Endothelial cell (in vitro differentiated cells): ENCODE data around the gene PTP4A1. TPM values are rescaled to one million over a fixed set of nuclear protein-coding genes. Genes with fewer than 3 reads are reported as not detected.
A peak's percentile ranks its signal among the peaks of the same experiment; 100 is the strongest.
"Not testable (repeated sequence)": the region's sequence is repeated elsewhere in the genome, so short reads cannot be mapped to it uniquely, and the experiment has no call there.

Experiments used
- DNase-seq: peaks from one replicate; pipeline ENCODE4 v3.0.0; 2021; ENCODE audit warnings: low spot score
- H3K27ac Mint-ChIP-seq: one replicate; pipeline ENCODE4 v1.8.0; 2021; ENCODE audit warnings: mixed read lengths, inconsistent platforms; ENCODE audit not compliant: unreplicated experiment
- H3K27me3 Mint-ChIP-seq: one replicate; pipeline ENCODE4 v1.8.0; 2021; ENCODE audit warnings: mild to moderate bottlenecking, moderate library complexity, mixed read lengths, inconsistent platforms; ENCODE audit not compliant: unreplicated experiment
- H3K36me3 Mint-ChIP-seq: one replicate; pipeline ENCODE4 v1.8.0; 2021; ENCODE audit warnings: mild to moderate bottlenecking, low read depth, mixed read lengths, inconsistent platforms; ENCODE audit not compliant: unreplicated experiment
- H3K4me1 Mint-ChIP-seq: one replicate; pipeline ENCODE4 v1.8.0; 2021; ENCODE audit warnings: mild to moderate bottlenecking, mixed read lengths, inconsistent platforms; ENCODE audit not compliant: unreplicated experiment
- H3K4me3 Mint-ChIP-seq: one replicate; pipeline ENCODE4 v1.8.0; 2021; ENCODE audit warnings: mild to moderate bottlenecking, mixed read lengths, inconsistent platforms; ENCODE audit not compliant: unreplicated experiment
- H3K9me3 Mint-ChIP-seq: one replicate; pipeline ENCODE4 v1.8.0; 2021; ENCODE audit warnings: mixed read lengths, inconsistent platforms; ENCODE audit not compliant: unreplicated experiment
- total RNA-seq: library from RNA; stranded (reverse); fragmentation: NEBNext Ultra II Directional; extraction: Animal tissue kit (Norgen Biotek cat#: 25700); gene quantifications from one replicate; pipeline ENCODE4 v1.2.1, GENCODE V29; 2021; ENCODE audit not compliant: unreplicated experiment
- TF ChIP-seq, protein P1 (sequence below): fragments of 200-600 bp; sonication (generic); IDR thresholded peaks from one replicate; pipeline ENCODE4 v1.5.0; 2021; ENCODE audit warnings: antibody characterized with exemption; ENCODE audit not compliant: unreplicated experiment

Gene PTP4A1
- total RNA-seq, 1 donor from 2014 or later = 58.6 TPM

DNA sequence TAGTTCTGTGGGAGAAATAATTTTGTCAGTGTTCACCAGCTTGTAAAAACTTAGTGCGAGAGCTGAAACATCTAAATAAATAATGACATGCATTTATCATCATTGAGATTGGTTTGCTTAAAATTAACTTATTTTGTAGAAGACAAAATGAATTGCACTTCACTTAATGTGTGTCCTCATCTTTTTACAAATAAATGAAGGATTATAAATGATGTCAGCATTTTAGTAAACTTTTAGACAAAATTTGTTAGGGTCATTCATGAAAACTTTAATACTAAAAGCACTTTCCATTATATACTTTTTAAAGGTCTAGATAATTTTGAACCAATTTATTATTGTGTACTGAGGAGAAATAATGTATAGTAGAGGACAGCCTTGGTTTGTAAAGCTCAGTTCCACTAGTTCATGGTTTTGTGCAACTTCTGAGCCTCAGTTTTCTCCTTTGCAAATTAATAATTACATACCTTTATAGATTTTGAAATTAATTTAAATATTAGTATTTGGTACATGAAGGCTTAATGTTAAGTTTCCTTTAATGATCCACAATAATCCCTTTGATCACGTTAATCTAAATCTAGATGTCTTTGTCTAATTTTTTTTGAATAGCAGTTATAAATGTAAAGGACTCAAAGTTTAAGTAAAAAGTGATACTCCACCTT, 9.2 kb downstream of the PTP4A1 start:
- no peak for DNase-seq
- no peak overlapping the region for H3K4me3 Mint-ChIP-seq
- peak overlapping the region; percentile 3 for H3K27ac Mint-ChIP-seq
- no peaks in the 10 kb centered on the region for H3K4me1 Mint-ChIP-seq
- TF ChIP-seq, protein P1, sequence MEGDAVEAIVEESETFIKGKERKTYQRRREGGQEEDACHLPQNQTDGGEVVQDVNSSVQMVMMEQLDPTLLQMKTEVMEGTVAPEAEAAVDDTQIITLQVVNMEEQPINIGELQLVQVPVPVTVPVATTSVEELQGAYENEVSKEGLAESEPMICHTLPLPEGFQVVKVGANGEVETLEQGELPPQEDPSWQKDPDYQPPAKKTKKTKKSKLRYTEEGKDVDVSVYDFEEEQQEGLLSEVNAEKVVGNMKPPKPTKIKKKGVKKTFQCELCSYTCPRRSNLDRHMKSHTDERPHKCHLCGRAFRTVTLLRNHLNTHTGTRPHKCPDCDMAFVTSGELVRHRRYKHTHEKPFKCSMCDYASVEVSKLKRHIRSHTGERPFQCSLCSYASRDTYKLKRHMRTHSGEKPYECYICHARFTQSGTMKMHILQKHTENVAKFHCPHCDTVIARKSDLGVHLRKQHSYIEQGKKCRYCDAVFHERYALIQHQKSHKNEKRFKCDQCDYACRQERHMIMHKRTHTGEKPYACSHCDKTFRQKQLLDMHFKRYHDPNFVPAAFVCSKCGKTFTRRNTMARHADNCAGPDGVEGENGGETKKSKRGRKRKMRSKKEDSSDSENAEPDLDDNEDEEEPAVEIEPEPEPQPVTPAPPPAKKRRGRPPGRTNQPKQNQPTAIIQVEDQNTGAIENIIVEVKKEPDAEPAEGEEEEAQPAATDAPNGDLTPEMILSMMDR = no peak
- H3K9me3 Mint-ChIP-seq = no peaks in the 10 kb centered on the region
- H3K36me3 Mint-ChIP-seq = peaks cover 10% of the 10 kb centered on the region
- H3K27me3 Mint-ChIP-seq = no peaks in the 10 kb centered on the region

DNA sequence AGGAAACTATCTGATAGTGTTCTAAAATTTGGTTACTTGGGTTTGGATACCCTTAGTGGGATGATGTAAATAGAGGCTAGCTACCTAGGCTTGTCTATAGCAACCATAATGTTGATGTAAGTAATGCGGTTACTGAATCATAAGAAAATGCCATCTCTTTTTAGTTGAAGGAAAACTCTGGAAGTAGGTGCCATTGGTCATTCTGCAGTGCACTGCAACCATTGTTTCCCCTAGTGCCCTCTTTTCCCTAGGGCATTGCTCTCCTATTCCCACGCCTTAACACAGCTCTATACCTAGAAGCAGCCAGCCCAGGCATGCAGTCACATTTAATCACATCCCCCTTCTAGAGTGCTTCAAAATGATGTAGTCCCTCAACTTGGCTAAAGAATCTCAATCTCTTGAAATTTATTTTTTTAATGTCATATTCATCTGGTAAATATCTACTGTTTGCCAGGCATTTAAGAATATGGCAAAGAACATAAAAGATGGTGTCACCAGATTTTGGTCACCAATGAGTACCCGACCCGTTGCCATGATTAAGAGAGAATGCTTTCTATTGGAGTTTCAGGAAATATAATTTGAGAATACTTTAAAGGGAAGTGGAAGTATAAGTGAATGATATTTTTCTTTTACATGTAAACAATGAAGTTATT, 10.4 kb downstream of the PTP4A1 start:
- Mint-ChIP-seq H3K9me3 (no peaks in the 10 kb centered on the region), H3K36me3 (peaks cover 10% of the 10 kb centered on the region), H3K4me3 (no peak overlapping the region), H3K27ac (no peak overlapping the region), H3K27me3 (peaks cover 1% of the 10 kb centered on the region), H3K4me1 (no peaks in the 10 kb centered on the region)
- no peak for DNase-seq
- TF ChIP-seq, protein P1 = no peak

DNA sequence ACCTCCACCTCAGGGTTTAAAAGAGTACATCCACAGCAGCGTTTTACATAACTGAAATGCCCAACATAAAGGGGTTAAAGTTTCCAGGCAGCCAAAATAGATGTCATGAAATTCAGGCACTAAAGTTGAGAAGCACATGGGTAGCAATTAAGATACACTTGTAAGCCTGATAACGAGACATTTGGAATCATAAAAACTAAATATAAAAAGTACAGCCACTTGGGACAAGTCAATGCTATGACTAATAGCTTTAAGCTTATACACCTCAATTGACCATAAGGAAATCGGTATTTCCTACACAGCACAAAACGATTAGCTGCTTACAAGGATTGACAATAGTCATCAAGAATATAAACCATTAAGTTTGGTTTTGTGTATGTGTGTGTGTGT, 11.8 kb downstream of the PTP4A1 start:
- Mint-ChIP-seq H3K27ac (no peak overlapping the region), H3K36me3 (peaks cover 10% of the 10 kb centered on the region), H3K27me3 (peaks cover 1% of the 10 kb centered on the region), H3K4me1 (no peaks in the 10 kb centered on the region), H3K4me3 (no peak overlapping the region), H3K9me3 (no peaks in the 10 kb centered on the region)
- TF ChIP-seq, protein P1 = no peak
- DNase-seq = no peak

DNA sequence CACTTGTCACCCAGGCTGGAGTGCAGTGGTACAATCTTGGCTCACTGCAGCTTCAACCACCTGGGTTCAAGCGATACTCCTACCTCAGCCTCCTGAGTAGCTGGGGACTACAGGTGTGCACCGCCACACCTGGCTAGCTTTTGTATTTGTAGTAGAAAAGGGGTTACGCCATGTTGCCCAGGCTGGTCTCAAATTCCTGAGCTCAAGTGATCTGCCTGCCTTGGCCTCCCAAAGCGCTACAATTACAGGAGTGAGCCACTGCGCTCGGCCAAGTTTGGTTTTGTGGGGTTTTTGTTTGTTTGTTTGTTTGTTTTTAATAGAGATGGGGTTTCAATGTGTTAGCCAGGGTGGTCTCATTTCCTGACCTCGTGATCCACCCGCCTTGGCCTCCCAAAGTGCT, 12.3 kb downstream of the PTP4A1 start:
- peaks cover 1% of the 10 kb centered on the region for H3K27me3 Mint-ChIP-seq

DNA sequence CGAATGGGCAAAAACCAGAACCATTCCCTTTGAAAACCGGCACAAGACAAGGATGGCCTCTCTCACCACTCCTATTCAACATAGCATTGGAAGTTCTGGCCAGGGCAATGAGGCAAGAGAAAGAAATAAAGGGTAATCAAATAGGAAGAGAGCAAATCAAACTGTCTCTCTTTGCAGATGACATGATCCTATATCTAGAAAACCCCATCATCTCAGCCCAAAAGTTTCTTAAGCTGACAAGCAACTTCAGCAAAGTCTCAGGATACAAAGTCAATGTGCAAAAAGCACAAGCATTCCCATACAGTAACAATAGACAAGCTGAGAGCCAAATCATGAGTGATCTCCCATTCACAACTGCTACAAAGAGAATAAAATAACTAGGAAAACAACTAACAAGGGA, 13.4 kb downstream of the PTP4A1 start:
- not testable (repeated sequence) for H3K9me3 Mint-ChIP-seq, H3K4me1 Mint-ChIP-seq, H3K27me3 Mint-ChIP-seq, H3K36me3 Mint-ChIP-seq, H3K4me3 Mint-ChIP-seq, DNase-seq, H3K27ac Mint-ChIP-seq

More for the DNA sequence above, 12.3 kb downstream of the PTP4A1 start:
- Mint-ChIP-seq H3K27ac (no peak overlapping the region), H3K36me3 (peaks cover 10% of the 10 kb centered on the region), H3K4me3 (no peak overlapping the region), H3K4me1 (no peaks in the 10 kb centered on the region), H3K9me3 (no peaks in the 10 kb centered on the region)
- no peak for DNase-seq
- TF ChIP-seq, protein P1 = no peak
